Measurements from ENCODE around the gene TCERG1L. TPM values are rescaled to one million over a fixed set of nuclear protein-coding genes. Genes with fewer than 3 reads are reported as not detected.

The TCERG1L gene
- total and polyA plus RNA-seq, 8 donors, result 0.18 TPM; not detected in 7

DNA sequence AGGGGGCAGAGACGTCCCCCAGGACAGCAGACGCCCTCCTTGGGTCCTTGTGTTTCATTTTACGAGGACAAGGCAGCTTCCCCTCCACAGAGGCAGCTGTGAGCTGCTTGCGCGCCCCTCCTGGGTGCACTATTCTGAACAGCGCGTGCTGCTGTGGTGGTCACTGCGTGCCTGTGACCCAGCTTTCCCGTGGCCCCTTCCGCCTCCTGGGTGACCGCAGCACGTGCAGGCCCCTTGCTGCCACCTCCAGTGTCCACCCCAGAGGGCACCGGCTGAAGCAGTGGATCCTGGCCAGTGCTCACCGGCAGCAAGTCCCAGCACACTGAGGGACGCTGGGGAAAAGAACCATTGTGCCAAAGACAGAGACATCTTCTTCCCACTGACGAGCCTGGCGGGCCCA is 81.4 kb downstream of the TCERG1L start:
- Histone ChIP-seq H3K4me1 (no peaks in the 10 kb centered on the region), H3K36me3 (no peaks in the 10 kb centered on the region), H3K9me3 (peaks cover 0 to 13% (median 7%) of the 10 kb centered on the region in 4 donors), H3K27me3 (no peaks in the 10 kb centered on the region), H3K27ac (no peak overlapping the region), H3K4me3 (no peak overlapping the region)
- WGBS, 5 donors, result 85 to 90% (median 87%) methylated on average over 13 to 17 of the region's 17 CpGs
- TF ChIP-seq EP300 (IDR thresholded peaks at IDR 0.05), result no peak
- intact Hi-C loops (cut with DNase I; ENCODE audit: low total_unique reads), result no loop called here
- no peak for DNase-seq

DNA sequence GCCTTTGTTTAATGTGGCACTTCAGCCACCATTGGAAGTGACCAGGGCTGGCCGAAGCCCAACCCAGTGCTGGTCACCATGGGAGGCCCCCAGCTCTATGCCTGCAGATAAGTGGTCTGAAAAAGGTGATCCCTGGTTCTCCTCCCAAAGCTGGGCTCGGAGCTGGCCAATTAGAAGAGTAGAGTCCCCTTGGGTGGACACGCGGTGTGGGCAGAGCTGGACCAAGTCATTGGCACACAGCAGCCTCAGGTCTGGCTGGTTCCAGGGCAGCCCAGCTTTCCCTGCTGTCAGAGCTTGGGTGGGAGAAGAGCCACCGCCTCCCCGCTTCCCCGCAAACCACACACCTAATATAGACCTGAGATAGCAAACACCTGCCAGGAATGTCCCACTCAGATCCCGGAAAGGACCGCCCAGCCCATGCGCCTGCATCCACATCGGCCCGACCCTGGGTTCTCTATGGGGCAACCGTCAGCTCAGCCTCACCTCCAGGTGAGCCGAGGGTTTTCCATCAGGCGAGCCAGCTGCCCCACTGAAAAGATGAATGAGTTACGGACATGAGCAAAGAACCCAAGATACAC is 84.3 kb downstream of the TCERG1L start:
- 87 to 95% (median 91%) methylated on average over 12 to 16 of the region's 16 CpGs for WGBS, 5 donors
- H3K4me3 ChIP-seq, result no peak overlapping the region
- H3K27ac ChIP-seq, result no peak overlapping the region
- H3K9me3 ChIP-seq, result peaks cover 0 to 13% (median 0%) of the 10 kb centered on the region in 4 donors
- H3K36me3 ChIP-seq, result no peaks in the 10 kb centered on the region
- H3K27me3 ChIP-seq, result no peaks in the 10 kb centered on the region
- DNase-seq, result no peak
- H3K4me1 ChIP-seq, result no peaks in the 10 kb centered on the region
- TF ChIP-seq, protein P1, sequence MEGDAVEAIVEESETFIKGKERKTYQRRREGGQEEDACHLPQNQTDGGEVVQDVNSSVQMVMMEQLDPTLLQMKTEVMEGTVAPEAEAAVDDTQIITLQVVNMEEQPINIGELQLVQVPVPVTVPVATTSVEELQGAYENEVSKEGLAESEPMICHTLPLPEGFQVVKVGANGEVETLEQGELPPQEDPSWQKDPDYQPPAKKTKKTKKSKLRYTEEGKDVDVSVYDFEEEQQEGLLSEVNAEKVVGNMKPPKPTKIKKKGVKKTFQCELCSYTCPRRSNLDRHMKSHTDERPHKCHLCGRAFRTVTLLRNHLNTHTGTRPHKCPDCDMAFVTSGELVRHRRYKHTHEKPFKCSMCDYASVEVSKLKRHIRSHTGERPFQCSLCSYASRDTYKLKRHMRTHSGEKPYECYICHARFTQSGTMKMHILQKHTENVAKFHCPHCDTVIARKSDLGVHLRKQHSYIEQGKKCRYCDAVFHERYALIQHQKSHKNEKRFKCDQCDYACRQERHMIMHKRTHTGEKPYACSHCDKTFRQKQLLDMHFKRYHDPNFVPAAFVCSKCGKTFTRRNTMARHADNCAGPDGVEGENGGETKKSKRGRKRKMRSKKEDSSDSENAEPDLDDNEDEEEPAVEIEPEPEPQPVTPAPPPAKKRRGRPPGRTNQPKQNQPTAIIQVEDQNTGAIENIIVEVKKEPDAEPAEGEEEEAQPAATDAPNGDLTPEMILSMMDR (IDR thresholded peaks at IDR 0.05), result no peak
- no peak for TF ChIP-seq POLR2A (IDR thresholded peaks at IDR 0.05)
- TF ChIP-seq POLR2AphosphoS5 (IDR thresholded peaks at IDR 0.05), result no peak
- TF ChIP-seq EP300 (IDR thresholded peaks at IDR 0.05), result no peak
- intact Hi-C loops (cut with DNase I; ENCODE audit: low total_unique reads), result no loop called here

DNA sequence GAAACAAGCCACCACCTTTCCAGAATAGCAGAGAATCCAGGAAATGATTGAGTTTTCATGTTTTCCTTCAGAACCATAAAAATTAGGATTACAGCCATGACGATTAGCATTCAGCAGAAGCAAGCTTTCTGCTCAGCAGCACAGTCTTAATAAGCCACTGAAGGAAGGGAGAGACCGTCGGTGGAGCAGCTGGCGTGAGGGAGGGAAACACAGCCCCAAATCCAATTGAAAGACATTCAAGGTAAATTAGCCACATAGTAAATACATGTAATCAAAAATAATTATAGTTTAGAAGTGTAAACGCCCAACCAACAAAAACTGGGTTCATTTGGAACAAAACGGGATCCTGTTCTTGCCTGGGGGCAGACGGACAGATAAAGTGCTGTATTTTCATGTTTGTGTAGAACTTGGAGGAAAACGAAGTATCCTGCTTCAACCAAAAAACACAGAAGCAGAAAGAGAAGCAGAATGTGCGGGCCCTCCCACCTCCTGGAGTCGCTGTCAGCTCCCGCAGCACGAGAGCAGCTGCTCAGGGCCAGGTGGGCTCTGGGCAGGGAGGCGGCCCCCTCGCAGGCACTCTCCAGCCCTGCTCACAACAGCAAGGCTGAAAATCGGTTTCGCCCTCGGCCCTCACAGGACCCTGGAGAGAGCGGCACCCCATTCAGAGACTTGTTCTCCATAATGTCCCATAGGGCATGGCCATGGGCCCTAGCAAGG is 84.9 kb downstream of the TCERG1L start:
- DNase-seq, result no peak
- H3K4me3 ChIP-seq, result no peak overlapping the region
- H3K36me3 ChIP-seq, result no peaks in the 10 kb centered on the region
- intact Hi-C loops (cut with DNase I; ENCODE audit: low total_unique reads), result no loop called here
- WGBS, 5 donors, result 68 to 80% (median 79%) methylated on average over 17 to 18 of the region's 18 CpGs
- TF ChIP-seq, protein P1 (IDR thresholded peaks at IDR 0.05), result no peak
- no peak for TF ChIP-seq POLR2A (IDR thresholded peaks at IDR 0.05)
- no peak for TF ChIP-seq POLR2AphosphoS5 (IDR thresholded peaks at IDR 0.05)
- no peak for TF ChIP-seq EP300 (IDR thresholded peaks at IDR 0.05)
- H3K27me3 ChIP-seq, result no peaks in the 10 kb centered on the region
- H3K27ac ChIP-seq, result no peak overlapping the region
- no peaks in the 10 kb centered on the region for H3K4me1 ChIP-seq
- peaks cover 0 to 13% (median 0%) of the 10 kb centered on the region in 4 donors for H3K9me3 ChIP-seq

DNA sequence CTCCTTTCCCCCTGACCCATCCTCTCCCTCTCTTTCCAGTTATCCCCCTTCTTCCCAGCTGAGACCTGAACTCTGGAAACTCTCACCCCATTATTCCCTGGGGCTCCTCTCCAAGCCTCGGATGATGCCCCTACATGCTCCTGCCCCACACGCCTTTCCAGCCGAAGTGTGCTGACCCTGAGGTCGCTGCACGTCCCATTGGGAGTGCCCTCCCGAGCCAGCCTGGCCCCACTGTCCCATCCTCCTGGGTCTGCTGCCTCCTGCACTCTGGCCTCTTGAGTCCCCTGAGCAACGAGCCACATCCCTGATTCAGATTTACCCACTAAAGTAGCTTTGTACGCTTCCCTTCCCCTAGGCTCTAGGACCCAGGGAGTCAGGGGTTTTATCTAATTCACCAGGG is 87.4 kb downstream of the TCERG1L start:
- Histone ChIP-seq H3K36me3 (no peaks in the 10 kb centered on the region), H3K9me3 (peaks cover 0 to 2% (median 0%) of the 10 kb centered on the region in 4 donors), H3K27me3 (peaks cover 0 to 24% (median 2%) of the 10 kb centered on the region in 3 donors), H3K27ac (no peak overlapping the region), H3K4me1 (no peaks in the 10 kb centered on the region), H3K4me3 (no peak overlapping the region)
- intact Hi-C loops (cut with DNase I; ENCODE audit: low total_unique reads), result no loop called here
- DNase-seq, result no peak
- WGBS, 5 donors, result 66 to 81% (median 73%) methylated on average over 8 of the region's 8 CpGs
- TF ChIP-seq POLR2A (IDR thresholded peaks at IDR 0.05) (no peak), EP300 (IDR thresholded peaks at IDR 0.05) (no peak)
- TF ChIP-seq, protein P1 (IDR thresholded peaks at IDR 0.05), result no peak

DNA sequence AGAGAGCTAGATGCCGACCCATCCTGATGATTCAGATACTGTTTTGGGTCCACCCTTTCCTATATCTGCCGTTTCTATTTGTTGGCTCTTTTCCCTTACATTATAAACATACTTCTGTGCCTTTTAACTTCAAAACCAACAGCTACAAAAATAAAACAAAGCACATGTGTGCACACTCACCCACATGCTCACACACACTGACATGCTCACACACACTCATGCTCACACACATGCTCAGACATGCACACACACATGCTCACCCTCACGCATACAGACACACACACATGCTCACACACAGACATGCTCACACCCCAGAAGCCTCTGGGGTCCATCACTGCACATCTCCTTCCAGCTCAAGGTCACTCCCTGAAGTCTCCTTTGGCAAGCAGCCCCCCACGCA is 88.1 kb downstream of the TCERG1L start:
- Histone ChIP-seq H3K27ac (no peak overlapping the region), H3K36me3 (no peaks in the 10 kb centered on the region), H3K9me3 (no peaks in the 10 kb centered on the region), H3K27me3 (peaks cover 0 to 27% (median 2%) of the 10 kb centered on the region in 3 donors), H3K4me1 (no peaks in the 10 kb centered on the region), H3K4me3 (no peak overlapping the region)
- intact Hi-C loops (cut with DNase I; ENCODE audit: low total_unique reads), result no loop called here
- no peak for DNase-seq
- TF ChIP-seq EP300 (IDR thresholded peaks at IDR 0.05), result no peak
- TF ChIP-seq, protein P1 (IDR thresholded peaks at IDR 0.05), result no peak
- no peak for TF ChIP-seq POLR2A (IDR thresholded peaks at IDR 0.05)
- TF ChIP-seq POLR2AphosphoS5 (IDR thresholded peaks at IDR 0.05), result no peak
- WGBS, 5 donors, result 67 to 78% (median 75%) methylated on average over 4 of the region's 4 CpGs

Measured in stomach (tissue), 9 donors.